BLaER1 (cell line): ENCODE results near the gene TMEM17.

Source experiments
- H3K27ac ChIP-seq: shearing (Covaris generic); formaldehyde crosslinking; 2 replicates; pipeline ENCODE4 v1.8.1; 2022
- H3K27me3 ChIP-seq: shearing (Covaris generic); formaldehyde crosslinking; 2 replicates; pipeline ENCODE4 v1.8.1; 2022
- H3K36me3 ChIP-seq: shearing (Covaris generic); formaldehyde crosslinking; 2 replicates; pipeline ENCODE4 v1.8.1; 2022
- H3K4me1 ChIP-seq: shearing (Covaris generic); formaldehyde crosslinking; 2 replicates; pipeline ENCODE4 v1.8.1; 2022
- H3K4me2 ChIP-seq: shearing (Covaris generic); formaldehyde crosslinking; 2 replicates; pipeline ENCODE4 v1.8.1; 2022
- H3K4me3 ChIP-seq: shearing (Covaris generic); formaldehyde crosslinking; 2 replicates; pipeline ENCODE4 v1.8.1; 2022
- H3K9ac ChIP-seq: shearing (Covaris generic); formaldehyde crosslinking; 2 replicates; pipeline ENCODE4 v1.8.1; 2022
- H3K9me3 ChIP-seq: shearing (Covaris generic); formaldehyde crosslinking; 2 replicates; pipeline ENCODE4 v1.8.1; 2022
- H4K20me1 ChIP-seq: shearing (Covaris generic); formaldehyde crosslinking; 2 replicates; pipeline ENCODE4 v1.8.1; 2022
- Cebpa-rat ChIP-seq: shearing (Covaris generic); IDR thresholded peaks from 2 replicates; pipeline ENCODE4 v1.8.1; 2022

Gene TMEM17

GRCh38 chr2:62505750-62506420 lies at the start of gene TMEM17:
TMEM17 (minus strand) TSS chr2:62506195; CDS start chr2:62506129, 66 bp downstream.
- Histone ChIP-seq H3K9ac (peak within 1 kb of the TSS; percentile 71), H3K27ac (peak within 1 kb of the TSS; percentile 63), H3K4me2 (peak within 1 kb of the TSS; percentile 88), H3K27me3 (peaks cover 20% of the 10 kb centered on the region), H4K20me1 (no peaks in the 10 kb centered on the region), H3K4me3 (peak within 1 kb of the TSS; percentile 80), H3K4me1 (peaks cover 6% of the 10 kb centered on the region; the same call in 1 of the 2 replicates), H3K9me3 (no peaks in the 10 kb centered on the region), H3K36me3 (no peaks in the 10 kb centered on the region)
- TF ChIP-seq Cebpa-rat, result no peak

DNA sequence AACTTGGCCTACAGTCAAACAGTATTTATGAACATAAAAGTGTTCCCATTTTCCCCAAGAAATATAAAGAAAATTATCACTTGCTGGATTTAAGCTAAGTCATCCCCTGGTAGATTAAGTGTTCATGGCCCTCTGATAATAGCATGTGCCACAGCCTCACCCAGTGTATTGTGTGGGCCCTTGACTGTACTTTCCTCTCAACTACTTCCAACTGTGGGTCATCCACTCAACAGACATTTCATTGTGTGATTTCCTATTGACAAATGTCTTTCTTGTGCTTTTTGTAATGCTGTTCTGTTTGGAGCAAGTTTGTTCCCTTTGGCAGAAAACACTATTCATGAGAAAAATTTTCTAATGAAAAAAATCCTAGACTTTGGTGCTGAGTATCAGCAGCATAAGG lies 48.4 kb upstream of the TMEM17 start:
- no peaks in the 10 kb centered on the region for H3K9me3 ChIP-seq
- H3K4me1 ChIP-seq, result no peaks in the 10 kb centered on the region
- no peak overlapping the region for H3K27ac ChIP-seq
- H4K20me1 ChIP-seq, result no peaks in the 10 kb centered on the region
- H3K4me3 ChIP-seq, result no peak overlapping the region
- H3K9ac ChIP-seq, result no peak overlapping the region
- no peaks in the 10 kb centered on the region for H3K36me3 ChIP-seq
- no peak for TF ChIP-seq Cebpa-rat
- H3K27me3 ChIP-seq, result no peaks in the 10 kb centered on the region
- H3K4me2 ChIP-seq, result no peak overlapping the region

DNA sequence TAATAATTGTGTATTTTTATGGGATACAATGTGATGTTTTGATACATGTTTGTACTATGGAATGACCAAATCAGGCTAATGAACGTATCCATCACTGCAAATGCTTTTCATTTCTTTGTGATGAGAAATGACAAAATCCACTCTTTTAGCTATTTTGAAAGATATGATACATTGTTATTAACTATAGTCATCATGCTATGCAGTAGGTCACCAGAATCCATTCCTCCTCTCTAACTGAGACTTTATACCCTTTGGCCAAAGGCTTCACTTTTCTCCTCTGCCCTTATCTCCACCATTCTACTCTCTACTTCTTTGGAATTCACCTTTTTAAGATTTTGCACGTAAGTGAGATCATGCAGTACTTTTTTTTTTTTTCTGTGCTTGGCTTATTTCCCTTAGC lies 44.5 kb upstream of the TMEM17 start:
- no peak overlapping the region for H3K9ac ChIP-seq
- H3K9me3 ChIP-seq, result no peaks in the 10 kb centered on the region
- no peaks in the 10 kb centered on the region for H3K27me3 ChIP-seq
- no peaks in the 10 kb centered on the region for H3K4me1 ChIP-seq
- no peaks in the 10 kb centered on the region for H3K36me3 ChIP-seq
- TF ChIP-seq Cebpa-rat, result no peak
- H3K4me2 ChIP-seq, result no peak overlapping the region
- H3K4me3 ChIP-seq, result no peak overlapping the region
- no peak overlapping the region for H3K27ac ChIP-seq
- no peaks in the 10 kb centered on the region for H4K20me1 ChIP-seq

GRCh38 chr2:62547854-62548253 lies 41.9 kb upstream of the TMEM17 start:
- no peak for TF ChIP-seq Cebpa-rat
- no peaks in the 10 kb centered on the region for H3K9me3 ChIP-seq
- no peaks in the 10 kb centered on the region for H3K36me3 ChIP-seq
- no peaks in the 10 kb centered on the region for H4K20me1 ChIP-seq
- no peaks in the 10 kb centered on the region for H3K27me3 ChIP-seq
- H3K4me2 ChIP-seq, result no peak overlapping the region
- no peak overlapping the region for H3K27ac ChIP-seq
- H3K9ac ChIP-seq, result no peak overlapping the region
- H3K4me1 ChIP-seq, result no peaks in the 10 kb centered on the region
- no peak overlapping the region for H3K4me3 ChIP-seq

DNA sequence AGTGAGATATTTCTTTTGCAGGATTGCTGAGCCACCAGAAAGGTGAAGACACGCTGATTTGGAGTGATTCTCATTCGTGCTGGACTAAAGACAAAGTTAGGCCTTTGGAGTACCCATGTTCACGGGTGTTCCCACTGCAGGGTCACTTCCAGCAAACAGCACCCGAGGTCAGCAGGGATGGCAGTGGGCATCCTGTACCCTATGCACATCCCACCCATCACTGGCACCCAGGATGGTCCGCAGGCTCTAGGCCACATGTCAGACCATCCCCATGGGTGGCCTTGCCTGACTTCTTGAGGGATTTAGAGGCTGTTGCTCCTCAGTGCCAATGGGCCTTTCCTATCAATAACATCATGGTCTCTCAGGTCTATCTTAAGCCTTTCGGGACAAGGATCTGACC lies 39.3 kb upstream of the TMEM17 start:
- no peaks in the 10 kb centered on the region for H3K36me3 ChIP-seq
- H3K9ac ChIP-seq, result no peak overlapping the region
- H3K4me2 ChIP-seq, result no peak overlapping the region
- H3K9me3 ChIP-seq, result no peaks in the 10 kb centered on the region
- no peaks in the 10 kb centered on the region for H3K4me1 ChIP-seq
- no peak for TF ChIP-seq Cebpa-rat
- no peaks in the 10 kb centered on the region for H3K27me3 ChIP-seq
- no peaks in the 10 kb centered on the region for H4K20me1 ChIP-seq
- no peak overlapping the region for H3K27ac ChIP-seq
- H3K4me3 ChIP-seq, result no peak overlapping the region

GRCh38 chr2:62540408-62541168 lies 34.6 kb upstream of the TMEM17 start:
- Histone ChIP-seq H3K4me2 (no peak overlapping the region), H3K36me3 (no peaks in the 10 kb centered on the region), H3K27ac (no peak overlapping the region), H3K9me3 (peaks cover 5% of the 10 kb centered on the region; the same call in 1 of the 2 replicates), H3K27me3 (no peaks in the 10 kb centered on the region), H4K20me1 (no peaks in the 10 kb centered on the region), H3K4me1 (no peaks in the 10 kb centered on the region), H3K4me3 (no peak overlapping the region), H3K9ac (no peak overlapping the region)
- TF ChIP-seq Cebpa-rat, result no peak

DNA sequence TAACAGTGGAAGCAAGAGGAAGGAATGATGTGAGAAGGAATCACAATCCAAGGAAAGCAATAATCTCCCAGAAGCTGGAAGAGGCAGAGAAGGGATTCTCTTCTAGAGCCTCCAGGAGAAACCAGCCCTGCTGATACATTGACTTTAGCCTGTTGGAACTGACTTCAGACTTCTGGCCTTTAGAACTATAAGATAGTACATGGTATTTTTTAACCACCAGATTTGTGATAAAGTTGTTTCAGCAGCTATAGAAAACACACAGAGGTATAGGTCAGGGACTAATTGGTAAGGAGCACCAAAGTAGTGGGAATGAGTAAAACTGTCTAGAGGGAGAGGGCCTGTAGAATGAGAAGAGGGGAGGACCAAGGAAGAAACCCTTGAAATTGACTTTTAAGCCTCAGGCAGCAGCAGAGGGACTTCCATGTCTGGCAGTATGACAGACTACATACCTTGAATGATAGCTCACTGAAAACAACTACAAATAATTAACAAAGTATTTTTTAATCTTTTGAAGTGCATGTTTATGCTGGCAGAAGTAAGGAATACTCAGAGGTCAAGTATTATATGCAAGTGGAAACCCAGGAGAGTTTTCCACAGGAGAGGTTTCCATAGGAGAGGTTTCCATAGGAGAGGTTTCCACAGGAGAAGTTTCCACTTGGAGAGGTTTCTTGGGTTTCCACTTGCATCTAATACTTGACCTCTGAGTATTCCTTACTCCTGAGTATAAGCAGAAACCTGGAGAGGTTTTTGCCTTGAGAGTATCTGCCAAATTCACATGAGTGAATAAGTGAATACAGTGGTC lies 33.8 kb upstream of the TMEM17 start:
- H3K4me2 ChIP-seq, result no peak overlapping the region
- no peak overlapping the region for H3K4me3 ChIP-seq
- H3K9me3 ChIP-seq, result peaks cover 12% of the 10 kb centered on the region
- H3K27me3 ChIP-seq, result no peaks in the 10 kb centered on the region
- no peak overlapping the region for H3K27ac ChIP-seq
- no peaks in the 10 kb centered on the region for H3K4me1 ChIP-seq
- no peak overlapping the region for H3K9ac ChIP-seq
- H3K36me3 ChIP-seq, result no peaks in the 10 kb centered on the region
- H4K20me1 ChIP-seq, result no peaks in the 10 kb centered on the region
- no peak for TF ChIP-seq Cebpa-rat

GRCh38 chr2:62538756-62539155 lies 32.8 kb upstream of the TMEM17 start:
- Histone ChIP-seq H3K4me2 (no peak overlapping the region), H3K4me1 (no peaks in the 10 kb centered on the region), H3K9me3 (peaks cover 19% of the 10 kb centered on the region), H4K20me1 (no peaks in the 10 kb centered on the region), H3K36me3 (no peaks in the 10 kb centered on the region), H3K9ac (no peak overlapping the region), H3K4me3 (no peak overlapping the region), H3K27ac (no peak overlapping the region), H3K27me3 (no peaks in the 10 kb centered on the region)
- no peak for TF ChIP-seq Cebpa-rat

GRCh38 chr2:62537814-62538213 lies 31.8 kb upstream of the TMEM17 start:
- Histone ChIP-seq H3K27ac (no peak overlapping the region), H3K9me3 (peaks cover 29% of the 10 kb centered on the region), H3K27me3 (no peaks in the 10 kb centered on the region), H4K20me1 (no peaks in the 10 kb centered on the region), H3K36me3 (no peaks in the 10 kb centered on the region), H3K4me3 (no peak overlapping the region), H3K9ac (no peak overlapping the region), H3K4me1 (no peaks in the 10 kb centered on the region), H3K4me2 (no peak overlapping the region)
- no peak for TF ChIP-seq Cebpa-rat
